Smooth muscle cell (in vitro differentiated cells): ENCODE measurements around the gene ALDH1A2. TPM values are rescaled to one million over a fixed set of nuclear protein-coding genes. Genes with fewer than 3 reads are reported as not detected.
A peak's percentile ranks its signal among the peaks of the same experiment; 100 is the strongest.

Source experiments
- DNase-seq: peaks from one replicate; lab custom pipeline; 2025; ENCODE audit not compliant: unreplicated experiment; lab: John Stamatoyannopoulos, UW
- H2AFZ ChIP-seq: fragments of 200-600 bp; sonication (generic); 2 replicates; pipeline ENCODE4 v1.6.0; 2016; ENCODE audit warnings: antibody characterized with exemption, low read depth, mild to moderate bottlenecking
- H3F3A ChIP-seq: fragments of 200-600 bp; sonication (generic); 2 replicates; pipeline ENCODE4 v1.6.0; 2017; ENCODE audit warnings: antibody characterized with exemption, low read depth
- H3K27ac ChIP-seq: fragments of 200-600 bp; sonication (generic); 2 replicates; pipeline ENCODE4 v1.5.1; 2016; ENCODE audit warnings: low read depth, mild to moderate bottlenecking
- H3K27me3 ChIP-seq: fragments of 200-600 bp; sonication (generic); 2 replicates; pipeline ENCODE4 v1.6.1; 2016; ENCODE audit warnings: low read depth, mild to moderate bottlenecking
- H3K36me3 ChIP-seq: fragments of 200-600 bp; sonication (generic); 2 replicates; pipeline ENCODE4 v1.5.1; 2016; ENCODE audit warnings: low read depth
- H3K4me1 ChIP-seq: fragments of 200-600 bp; sonication (generic); 2 replicates; pipeline ENCODE4 v1.5.1; 2016; ENCODE audit warnings: low read depth
- H3K4me2 ChIP-seq: fragments of 200-600 bp; sonication (generic); 2 replicates; pipeline ENCODE4 v1.6.0; 2016; ENCODE audit warnings: mild to moderate bottlenecking
- H3K4me3 ChIP-seq: fragments of 200-600 bp; sonication (generic); 2 replicates; pipeline ENCODE4 v1.5.1; 2016; ENCODE audit warnings: mild to moderate bottlenecking
- H3K79me2 ChIP-seq: fragments of 200-600 bp; sonication (generic); 2 replicates; pipeline ENCODE4 v1.6.0; 2016; ENCODE audit warnings: low read depth, mild to moderate bottlenecking
- H3K9ac ChIP-seq: fragments of 200-600 bp; sonication (generic); 2 replicates; pipeline ENCODE4 v1.6.0; 2016; ENCODE audit warnings: low read depth
- H3K9me3 ChIP-seq: fragments of 200-600 bp; sonication (generic); replicated peaks from 2 replicates; pipeline ENCODE4 v1.5.1; 2016; ENCODE audit warnings: low read depth
- H4K20me1 ChIP-seq: fragments of 200-600 bp; sonication (generic); 2 replicates; pipeline ENCODE4 v1.6.0; 2016; ENCODE audit warnings: low read depth
- CTCF ChIP-seq: fragments of 200-600 bp; sonication (generic); IDR thresholded peaks from 2 replicates; pipeline ENCODE4 v1.5.1; 2017; ENCODE audit warnings: borderline replicate concordance, mild to moderate bottlenecking, antibody characterized with exemption; ENCODE audit not compliant: insufficient read depth, poor library complexity, severe bottlenecking
- WGBS: methylation state at CpG from one replicate; pipeline ENCODE4 v1.1.7; 2016; ENCODE audit warnings: low lambda C conversion rate; 5-methylcytosine and 5-hydroxymethylcytosine counted together
- polyA plus RNA-seq: library from polyadenylated mRNA; unstranded; fragments of >200 nt; fragmentation: Nextera tagmentation; extraction: Ambion mirVana; gene quantifications from 2 replicates; pipeline ENCODE4 v1.2.1, GENCODE V29; 2016
- total RNA-seq: library from RNA; depleted of rRNA; stranded (reverse); fragments of >200 nt; gene quantifications from 2 replicates; pipeline ENCODE4 v1.2.3, GENCODE V29; 2014

Gene ALDH1A2
- total and polyA plus RNA-seq, 2 experiments from 2014 or later: 0.49 to 2.9 TPM

DNA sequence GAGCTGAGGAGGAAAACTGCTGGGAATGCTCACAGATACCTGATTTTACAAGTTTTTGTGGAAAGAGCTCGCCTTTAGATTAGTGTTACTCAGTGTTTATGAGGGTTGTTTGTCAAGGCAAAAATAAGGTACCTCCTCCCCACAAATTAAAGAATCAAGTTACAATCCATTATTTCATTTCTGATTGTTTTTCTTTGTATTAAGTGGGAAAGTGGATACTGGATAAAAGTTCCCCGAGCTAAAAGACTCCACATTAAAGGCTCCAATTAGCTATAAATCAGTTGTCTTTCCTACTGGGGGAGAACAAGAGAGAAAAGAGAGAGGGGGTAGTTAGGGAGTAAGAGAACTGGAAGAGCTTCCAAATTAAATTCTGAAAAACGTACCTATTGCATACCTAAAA is 1.9 kb downstream of the ALDH1A2 start:
- Histone ChIP-seq H4K20me1 (no peaks in the 10 kb centered on the region), H3K27ac (no peak overlapping the region), H3K79me2 (no peaks in the 10 kb centered on the region), H3K4me2 (no peak overlapping the region), H3F3A (no peaks in the 10 kb centered on the region), H3K9ac (no peak overlapping the region), H3K4me3 (no peak overlapping the region), H3K36me3 (no peaks in the 10 kb centered on the region), H3K4me1 (peaks cover 18% of the 10 kb centered on the region), H2AFZ (no peak overlapping the region), H3K9me3 (no peaks in the 10 kb centered on the region), H3K27me3 (peaks cover 72% of the 10 kb centered on the region)
- 53% methylated on average over 3 of the region's 3 CpGs for WGBS
- no peak for DNase-seq
- no peak for TF ChIP-seq CTCF

DNA sequence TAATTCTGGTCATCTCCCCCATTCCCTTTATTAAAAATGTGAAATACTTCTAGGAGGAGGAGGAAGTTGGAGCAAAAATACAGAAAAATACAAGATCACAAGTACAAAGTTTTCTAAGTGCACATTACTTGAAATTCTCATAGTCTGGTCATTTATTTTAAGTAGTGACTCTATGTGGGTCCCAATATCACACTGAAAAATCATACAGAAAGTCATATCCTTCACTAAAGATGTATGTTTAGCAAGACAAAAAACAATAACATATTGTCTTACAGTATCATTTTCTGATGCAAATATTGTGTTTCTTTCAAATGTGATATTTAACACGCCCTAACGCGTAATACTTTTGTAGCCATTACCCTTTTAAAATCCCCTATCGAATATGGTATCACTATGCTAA is 2.5 kb downstream of the ALDH1A2 start:
- Histone ChIP-seq H3K4me3 (no peak overlapping the region), H3K4me2 (no peak overlapping the region), H4K20me1 (no peaks in the 10 kb centered on the region), H3K4me1 (peaks cover 21% of the 10 kb centered on the region), H3K79me2 (no peaks in the 10 kb centered on the region), H3K9ac (no peak overlapping the region), H3K9me3 (no peaks in the 10 kb centered on the region), H2AFZ (no peak overlapping the region), H3F3A (no peaks in the 10 kb centered on the region), H3K27me3 (peaks cover 72% of the 10 kb centered on the region), H3K27ac (no peak overlapping the region), H3K36me3 (no peaks in the 10 kb centered on the region)
- TF ChIP-seq CTCF: no peak
- WGBS: 90% methylated on average over 4 of the region's 4 CpGs
- DNase-seq: no peak

DNA sequence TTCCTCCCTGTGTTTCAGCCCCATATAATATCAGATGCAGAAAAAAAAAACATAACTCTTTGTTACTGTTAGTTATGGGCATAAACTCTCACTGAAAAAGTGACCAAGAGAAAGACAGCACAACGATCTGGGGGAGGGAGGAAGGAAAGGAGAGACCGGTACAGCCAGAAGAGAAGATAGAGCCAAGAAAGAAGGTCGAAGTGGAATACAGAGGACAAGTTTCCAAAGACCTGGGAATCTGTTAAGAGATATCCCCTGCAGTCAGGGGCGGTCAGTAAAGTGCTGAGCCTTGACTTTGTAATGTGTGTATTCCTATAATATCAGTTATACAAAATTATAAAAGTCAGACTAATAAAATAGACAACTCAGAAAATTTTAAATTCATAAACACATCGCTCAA is 3.3 kb downstream of the ALDH1A2 start:
- WGBS: 61% methylated on average over 5 of the region's 5 CpGs
- Histone ChIP-seq H3K4me2 (no peak overlapping the region), H4K20me1 (no peaks in the 10 kb centered on the region), H3F3A (no peaks in the 10 kb centered on the region), H3K79me2 (no peaks in the 10 kb centered on the region), H3K9me3 (no peaks in the 10 kb centered on the region), H3K9ac (no peak overlapping the region), H3K4me1 (peaks cover 23% of the 10 kb centered on the region), H2AFZ (peak overlapping the region; percentile 35), H3K27ac (no peak overlapping the region), H3K27me3 (peaks cover 69% of the 10 kb centered on the region), H3K36me3 (no peaks in the 10 kb centered on the region), H3K4me3 (no peak overlapping the region)
- DNase-seq: no peak
- TF ChIP-seq CTCF: no peak

GRCh38 chr15:58060575-58060974 is 4.9 kb downstream of the ALDH1A2 start:
- Histone ChIP-seq H3K27ac (no peak overlapping the region), H3F3A (no peaks in the 10 kb centered on the region), H3K27me3 (peaks cover 67% of the 10 kb centered on the region), H3K4me1 (peaks cover 23% of the 10 kb centered on the region), H3K4me3 (no peak overlapping the region), H3K9ac (no peak overlapping the region), H3K79me2 (no peaks in the 10 kb centered on the region), H3K9me3 (no peaks in the 10 kb centered on the region), H3K4me2 (no peak overlapping the region), H4K20me1 (no peaks in the 10 kb centered on the region), H2AFZ (no peak overlapping the region), H3K36me3 (no peaks in the 10 kb centered on the region)
- no peak for DNase-seq
- 100% methylated on average over 1 of the region's 1 CpG for WGBS
- TF ChIP-seq CTCF: no peak
